HepG2 (cell line): Measurements from ENCODE around the gene WFDC1. TPM values are rescaled to one million over a fixed set of nuclear protein-coding genes. Genes with fewer than 3 reads are reported as not detected.

ENCODE experiments used
- FOXO1 ChIP-seq: sonication (generic); formaldehyde crosslinking; IDR thresholded peaks from 2 replicates; pipeline ENCODE4 v1.4.0; 2020; ENCODE audit warnings: missing genetic modification reagents
- GABPB1 ChIP-seq: IDR thresholded peaks from 2 replicates; pipeline ENCODE4 v1.6.1; 2016; ENCODE audit warnings: mild to moderate bottlenecking, missing genetic modification reagents, moderate library complexity, missing compliant biosample characterization
- HOXD1 ChIP-seq: sonication (generic); formaldehyde crosslinking; IDR thresholded peaks from 2 replicates; pipeline ENCODE4 v1.5.0; 2020; ENCODE audit warnings: missing genetic modification reagents
- KDM2A ChIP-seq: sonication (generic); formaldehyde crosslinking; IDR thresholded peaks from 2 replicates; pipeline ENCODE4 v1.4.0; 2020; ENCODE audit warnings: low read depth, missing genetic modification reagents, borderline replicate concordance
- NFYC ChIP-seq: IDR thresholded peaks from 2 replicates; pipeline ENCODE4 v1.6.1; 2016; ENCODE audit warnings: missing genetic modification reagents, missing compliant biosample characterization
- PHF8 ChIP-seq: sonication (generic); formaldehyde crosslinking; IDR thresholded peaks from 2 replicates; pipeline ENCODE4 v1.5.0; 2020; ENCODE audit warnings: missing genetic modification reagents
- TEAD3 ChIP-seq: optimal IDR thresholded peaks from 2 replicates; pipeline ENCODE3; 2016; ENCODE audit warnings: borderline replicate concordance
- THAP11 ChIP-seq: IDR thresholded peaks from 2 replicates; pipeline ENCODE4 v1.6.1; 2016; ENCODE audit warnings: missing biosample characterization, missing genetic modification reagents
- ZBTB8A ChIP-seq: sonication (generic); formaldehyde crosslinking; IDR thresholded peaks from 2 replicates; pipeline ENCODE4 v1.4.0; 2020; ENCODE audit warnings: mild to moderate bottlenecking, low read depth, missing genetic modification reagents, borderline replicate concordance
- ZNF180 ChIP-seq: sonication (generic); formaldehyde crosslinking; IDR thresholded peaks from 2 replicates; pipeline ENCODE4 v1.4.0; 2020; ENCODE audit warnings: low read depth, missing genetic modification reagents, borderline replicate concordance
- ZNF501 ChIP-seq: sonication (generic); formaldehyde crosslinking; IDR thresholded peaks from 2 replicates; pipeline ENCODE4 v1.5.1; 2020; ENCODE audit warnings: mild to moderate bottlenecking, moderate library complexity, missing genetic modification reagents
- polyA plus RNA-seq, 8 experiments: library from polyadenylated mRNA; depleted of rRNA in 3 of 8; stranded (reverse) in 7 of 8; unstranded in 1 of 8; fragments of >200 nt; fragmentation: Illumina TruSeq in 4 of 8; extraction: Trizol in 4 of 8; gene quantifications; 2 replicates each; pipeline versions ENCODE4 v1.2.1 to v1.2.3, GENCODE V29; 2011 to 2016; ENCODE audit warnings: low read depth in 4 of 8, missing spikeins in 1 of 8, mixed read lengths in 1 of 8; ENCODE audit not compliant: insufficient read depth in 1 of 8
- total RNA-seq, 5 experiments: library from RNA; depleted of rRNA; stranded (reverse); fragments of >200 nt; fragmentation: Illumina TruSeq; extraction: Trizol; gene quantifications; 2 replicates each; pipeline ENCODE4 v1.2.3, GENCODE V29; 2016; ENCODE audit warnings: low read depth in 1 of 5
- TF ChIP-seq, protein P1 (sequence below): fragments of 450-650 bp; IDR thresholded peaks from 2 replicates; pipeline ENCODE4 v1.6.1; 2017
- TF ChIP-seq, protein P2 (sequence below), 2 experiments: sonication (generic) in 1 of 2; formaldehyde crosslinking in 1 of 2; IDR thresholded peaks; 2 replicates each; pipeline versions ENCODE4 v1.4.0 to v1.6.1; 2016 to 2020; ENCODE audit warnings: borderline replicate concordance in 1 of 2, low read depth in 1 of 2, mild to moderate bottlenecking in 1 of 2, missing genetic modification reagents in 1 of 2
- TF ChIP-seq, protein P3 (sequence below): IDR thresholded peaks from 2 replicates; pipeline ENCODE4 v1.6.1; 2012; ENCODE audit warnings: low read depth, low read length, improper control_type of control experiment
- TF ChIP-seq, protein P4 (sequence below): sonication (generic); formaldehyde crosslinking; conservative IDR thresholded peaks from 2 replicates; pipeline ENCODE4 v1.4.0; 2020; ENCODE audit warnings: mild to moderate bottlenecking, missing genetic modification reagents, moderate library complexity
- TF ChIP-seq, protein P5 (sequence below): sonication (generic); formaldehyde crosslinking; IDR thresholded peaks from 2 replicates; pipeline ENCODE4 v1.4.0; 2020; ENCODE audit warnings: missing genetic modification reagents

WFDC1 gene
- total and polyA plus RNA-seq, 2 of the 13 experiments (the other 11 are each of a cell fraction or from before 2014, with no cell fraction given) = not detected

DNA sequence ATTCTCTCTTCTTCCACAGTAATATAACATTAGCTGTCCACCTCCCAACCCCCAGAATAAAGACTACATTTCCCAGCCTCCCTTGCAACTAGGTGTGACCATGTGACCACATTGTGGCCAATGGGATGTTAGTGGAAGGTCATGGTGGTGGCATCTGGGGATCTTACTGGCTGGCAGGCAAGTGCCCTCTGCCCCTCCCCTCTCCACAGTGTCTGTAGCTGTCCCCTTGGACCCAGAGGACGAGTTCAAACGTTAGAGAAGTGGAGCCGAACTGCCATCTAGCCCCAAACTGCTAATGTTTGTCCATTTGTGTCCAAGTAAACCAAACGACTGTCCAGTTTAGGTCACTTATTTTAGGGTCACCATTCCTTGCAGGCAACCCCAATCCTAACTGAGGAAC is 28.2 kb upstream of the WFDC1 start (continued):
- TF ChIP-seq, protein P1, sequence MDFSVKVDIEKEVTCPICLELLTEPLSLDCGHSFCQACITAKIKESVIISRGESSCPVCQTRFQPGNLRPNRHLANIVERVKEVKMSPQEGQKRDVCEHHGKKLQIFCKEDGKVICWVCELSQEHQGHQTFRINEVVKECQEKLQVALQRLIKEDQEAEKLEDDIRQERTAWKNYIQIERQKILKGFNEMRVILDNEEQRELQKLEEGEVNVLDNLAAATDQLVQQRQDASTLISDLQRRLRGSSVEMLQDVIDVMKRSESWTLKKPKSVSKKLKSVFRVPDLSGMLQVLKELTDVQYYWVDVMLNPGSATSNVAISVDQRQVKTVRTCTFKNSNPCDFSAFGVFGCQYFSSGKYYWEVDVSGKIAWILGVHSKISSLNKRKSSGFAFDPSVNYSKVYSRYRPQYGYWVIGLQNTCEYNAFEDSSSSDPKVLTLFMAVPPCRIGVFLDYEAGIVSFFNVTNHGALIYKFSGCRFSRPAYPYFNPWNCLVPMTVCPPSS = no peak
- 0 out of 2 replicates have a peak, but pooled peaks have one; percentile 47 for TF ChIP-seq FOXO1
- peak; percentile 41 for TF ChIP-seq TEAD3 (CRISPR knock-in tag)
- TF ChIP-seq HOXD1 = no peak
- TF ChIP-seq ZBTB8A = no peak
- TF ChIP-seq, protein P2, sequence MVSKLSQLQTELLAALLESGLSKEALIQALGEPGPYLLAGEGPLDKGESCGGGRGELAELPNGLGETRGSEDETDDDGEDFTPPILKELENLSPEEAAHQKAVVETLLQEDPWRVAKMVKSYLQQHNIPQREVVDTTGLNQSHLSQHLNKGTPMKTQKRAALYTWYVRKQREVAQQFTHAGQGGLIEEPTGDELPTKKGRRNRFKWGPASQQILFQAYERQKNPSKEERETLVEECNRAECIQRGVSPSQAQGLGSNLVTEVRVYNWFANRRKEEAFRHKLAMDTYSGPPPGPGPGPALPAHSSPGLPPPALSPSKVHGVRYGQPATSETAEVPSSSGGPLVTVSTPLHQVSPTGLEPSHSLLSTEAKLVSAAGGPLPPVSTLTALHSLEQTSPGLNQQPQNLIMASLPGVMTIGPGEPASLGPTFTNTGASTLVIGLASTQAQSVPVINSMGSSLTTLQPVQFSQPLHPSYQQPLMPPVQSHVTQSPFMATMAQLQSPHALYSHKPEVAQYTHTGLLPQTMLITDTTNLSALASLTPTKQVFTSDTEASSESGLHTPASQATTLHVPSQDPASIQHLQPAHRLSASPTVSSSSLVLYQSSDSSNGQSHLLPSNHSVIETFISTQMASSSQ (IDR thresholded peaks at IDR 0.05; ENCODE audit: low read depth) = no peak
- TF ChIP-seq, protein P2 (CRISPR knock-in tag; IDR thresholded peaks at IDR 0.05; ENCODE audit: borderline replicate concordance) = no peak
- TF ChIP-seq THAP11 (CRISPR knock-in tag) = peak; percentile 99
- TF ChIP-seq, protein P3, sequence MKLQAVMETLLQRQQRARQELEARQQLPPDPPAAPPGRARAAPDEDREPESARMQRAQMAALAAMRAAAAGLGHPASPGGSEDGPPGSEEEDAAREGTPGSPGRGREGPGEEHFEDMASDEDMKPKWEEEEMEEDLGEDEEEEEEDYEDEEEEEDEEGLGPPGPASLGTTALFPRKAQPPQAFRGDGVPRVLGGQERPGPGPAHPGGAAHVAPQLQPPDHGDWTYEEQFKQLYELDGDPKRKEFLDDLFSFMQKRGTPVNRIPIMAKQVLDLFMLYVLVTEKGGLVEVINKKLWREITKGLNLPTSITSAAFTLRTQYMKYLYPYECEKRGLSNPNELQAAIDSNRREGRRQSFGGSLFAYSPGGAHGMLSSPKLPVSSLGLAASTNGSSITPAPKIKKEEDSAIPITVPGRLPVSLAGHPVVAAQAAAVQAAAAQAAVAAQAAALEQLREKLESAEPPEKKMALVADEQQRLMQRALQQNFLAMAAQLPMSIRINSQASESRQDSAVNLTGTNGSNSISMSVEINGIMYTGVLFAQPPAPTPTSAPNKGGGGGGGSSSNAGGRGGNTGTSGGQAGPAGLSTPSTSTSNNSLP = no peak
- TF ChIP-seq, protein P4, sequence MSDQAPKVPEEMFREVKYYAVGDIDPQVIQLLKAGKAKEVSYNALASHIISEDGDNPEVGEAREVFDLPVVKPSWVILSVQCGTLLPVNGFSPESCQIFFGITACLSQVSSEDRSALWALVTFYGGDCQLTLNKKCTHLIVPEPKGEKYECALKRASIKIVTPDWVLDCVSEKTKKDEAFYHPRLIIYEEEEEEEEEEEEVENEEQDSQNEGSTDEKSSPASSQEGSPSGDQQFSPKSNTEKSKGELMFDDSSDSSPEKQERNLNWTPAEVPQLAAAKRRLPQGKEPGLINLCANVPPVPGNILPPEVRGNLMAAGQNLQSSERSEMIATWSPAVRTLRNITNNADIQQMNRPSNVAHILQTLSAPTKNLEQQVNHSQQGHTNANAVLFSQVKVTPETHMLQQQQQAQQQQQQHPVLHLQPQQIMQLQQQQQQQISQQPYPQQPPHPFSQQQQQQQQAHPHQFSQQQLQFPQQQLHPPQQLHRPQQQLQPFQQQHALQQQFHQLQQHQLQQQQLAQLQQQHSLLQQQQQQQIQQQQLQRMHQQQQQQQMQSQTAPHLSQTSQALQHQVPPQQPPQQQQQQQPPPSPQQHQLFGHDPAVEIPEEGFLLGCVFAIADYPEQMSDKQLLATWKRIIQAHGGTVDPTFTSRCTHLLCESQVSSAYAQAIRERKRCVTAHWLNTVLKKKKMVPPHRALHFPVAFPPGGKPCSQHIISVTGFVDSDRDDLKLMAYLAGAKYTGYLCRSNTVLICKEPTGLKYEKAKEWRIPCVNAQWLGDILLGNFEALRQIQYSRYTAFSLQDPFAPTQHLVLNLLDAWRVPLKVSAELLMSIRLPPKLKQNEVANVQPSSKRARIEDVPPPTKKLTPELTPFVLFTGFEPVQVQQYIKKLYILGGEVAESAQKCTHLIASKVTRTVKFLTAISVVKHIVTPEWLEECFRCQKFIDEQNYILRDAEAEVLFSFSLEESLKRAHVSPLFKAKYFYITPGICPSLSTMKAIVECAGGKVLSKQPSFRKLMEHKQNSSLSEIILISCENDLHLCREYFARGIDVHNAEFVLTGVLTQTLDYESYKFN (CRISPR knock-in tag) = 0 out of 2 replicates have a peak, but pooled peaks have one; percentile 22
- TF ChIP-seq PHF8 (CRISPR knock-in tag) = no peak
- peak; percentile 47; the same call in 1 of the 2 replicates for TF ChIP-seq KDM2A (CRISPR knock-in tag)
- TF ChIP-seq ZNF180 (CRISPR knock-in tag) = no peak
- TF ChIP-seq ZNF501 (CRISPR knock-in tag) = peak; percentile 88
- TF ChIP-seq, protein P5, sequence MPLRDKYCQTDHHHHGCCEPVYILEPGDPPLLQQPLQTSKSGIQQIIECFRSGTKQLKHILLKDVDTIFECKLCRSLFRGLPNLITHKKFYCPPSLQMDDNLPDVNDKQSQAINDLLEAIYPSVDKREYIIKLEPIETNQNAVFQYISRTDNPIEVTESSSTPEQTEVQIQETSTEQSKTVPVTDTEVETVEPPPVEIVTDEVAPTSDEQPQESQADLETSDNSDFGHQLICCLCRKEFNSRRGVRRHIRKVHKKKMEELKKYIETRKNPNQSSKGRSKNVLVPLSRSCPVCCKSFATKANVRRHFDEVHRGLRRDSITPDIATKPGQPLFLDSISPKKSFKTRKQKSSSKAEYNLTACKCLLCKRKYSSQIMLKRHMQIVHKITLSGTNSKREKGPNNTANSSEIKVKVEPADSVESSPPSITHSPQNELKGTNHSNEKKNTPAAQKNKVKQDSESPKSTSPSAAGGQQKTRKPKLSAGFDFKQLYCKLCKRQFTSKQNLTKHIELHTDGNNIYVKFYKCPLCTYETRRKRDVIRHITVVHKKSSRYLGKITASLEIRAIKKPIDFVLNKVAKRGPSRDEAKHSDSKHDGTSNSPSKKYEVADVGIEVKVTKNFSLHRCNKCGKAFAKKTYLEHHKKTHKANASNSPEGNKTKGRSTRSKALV = no peak
- peak; percentile 56; the same call in 1 of the 2 replicates for TF ChIP-seq GABPB1
- peak; percentile 99 for TF ChIP-seq NFYC (CRISPR knock-in tag)
